Measurements from ENCODE around the gene PIGK.

DNA sequence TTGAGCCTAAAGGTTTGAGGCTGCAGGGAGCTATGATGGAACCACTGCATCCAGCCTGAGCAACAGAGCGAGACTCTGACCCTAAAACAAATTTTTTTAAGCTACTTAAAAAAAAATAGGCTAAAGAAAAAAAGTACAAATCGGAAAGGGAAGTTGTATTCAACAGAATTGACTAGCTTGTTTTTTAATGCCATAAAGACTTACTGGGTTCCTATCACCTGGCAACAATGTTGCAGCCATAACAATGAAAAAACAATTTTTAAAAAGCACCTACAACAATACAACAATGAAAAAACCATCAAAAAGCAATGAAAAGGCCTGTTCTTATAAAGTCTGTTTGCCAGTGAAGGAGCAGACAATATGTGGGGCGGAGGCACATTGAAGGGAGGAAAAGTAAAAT lies 20.1 kb upstream of the PIGK start:
- TF ChIP-seq, protein P1, sequence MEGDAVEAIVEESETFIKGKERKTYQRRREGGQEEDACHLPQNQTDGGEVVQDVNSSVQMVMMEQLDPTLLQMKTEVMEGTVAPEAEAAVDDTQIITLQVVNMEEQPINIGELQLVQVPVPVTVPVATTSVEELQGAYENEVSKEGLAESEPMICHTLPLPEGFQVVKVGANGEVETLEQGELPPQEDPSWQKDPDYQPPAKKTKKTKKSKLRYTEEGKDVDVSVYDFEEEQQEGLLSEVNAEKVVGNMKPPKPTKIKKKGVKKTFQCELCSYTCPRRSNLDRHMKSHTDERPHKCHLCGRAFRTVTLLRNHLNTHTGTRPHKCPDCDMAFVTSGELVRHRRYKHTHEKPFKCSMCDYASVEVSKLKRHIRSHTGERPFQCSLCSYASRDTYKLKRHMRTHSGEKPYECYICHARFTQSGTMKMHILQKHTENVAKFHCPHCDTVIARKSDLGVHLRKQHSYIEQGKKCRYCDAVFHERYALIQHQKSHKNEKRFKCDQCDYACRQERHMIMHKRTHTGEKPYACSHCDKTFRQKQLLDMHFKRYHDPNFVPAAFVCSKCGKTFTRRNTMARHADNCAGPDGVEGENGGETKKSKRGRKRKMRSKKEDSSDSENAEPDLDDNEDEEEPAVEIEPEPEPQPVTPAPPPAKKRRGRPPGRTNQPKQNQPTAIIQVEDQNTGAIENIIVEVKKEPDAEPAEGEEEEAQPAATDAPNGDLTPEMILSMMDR (IDR thresholded peaks at IDR 0.05): no peak
- TF ChIP-seq ZFX (IDR thresholded peaks at IDR 0.05; ENCODE audit: borderline replicate concordance): no peak

Data from 22Rv1 (cell line).